GM10266 (cell line): ENCODE data around the gene MCHR1.

Source experiments
- DNase-seq: peaks from one replicate; pipeline ENCODE4 v3.0.0; 2012; ENCODE audit errors: extremely low spot score
- TF ChIP-seq, protein P1 (sequence below): IDR thresholded peaks from 2 replicates; pipeline ENCODE4 v1.5.1; 2012; ENCODE audit warnings: mild to moderate bottlenecking, low read depth; ENCODE audit not compliant: control insufficient read depth, insufficient read depth; ENCODE audit errors: missing control alignments

The MCHR1 gene

GRCh38 chr22:40680819-40681183 lies 1.5 kb downstream of the MCHR1 start:
- no peak for DNase-seq
- TF ChIP-seq, protein P1, sequence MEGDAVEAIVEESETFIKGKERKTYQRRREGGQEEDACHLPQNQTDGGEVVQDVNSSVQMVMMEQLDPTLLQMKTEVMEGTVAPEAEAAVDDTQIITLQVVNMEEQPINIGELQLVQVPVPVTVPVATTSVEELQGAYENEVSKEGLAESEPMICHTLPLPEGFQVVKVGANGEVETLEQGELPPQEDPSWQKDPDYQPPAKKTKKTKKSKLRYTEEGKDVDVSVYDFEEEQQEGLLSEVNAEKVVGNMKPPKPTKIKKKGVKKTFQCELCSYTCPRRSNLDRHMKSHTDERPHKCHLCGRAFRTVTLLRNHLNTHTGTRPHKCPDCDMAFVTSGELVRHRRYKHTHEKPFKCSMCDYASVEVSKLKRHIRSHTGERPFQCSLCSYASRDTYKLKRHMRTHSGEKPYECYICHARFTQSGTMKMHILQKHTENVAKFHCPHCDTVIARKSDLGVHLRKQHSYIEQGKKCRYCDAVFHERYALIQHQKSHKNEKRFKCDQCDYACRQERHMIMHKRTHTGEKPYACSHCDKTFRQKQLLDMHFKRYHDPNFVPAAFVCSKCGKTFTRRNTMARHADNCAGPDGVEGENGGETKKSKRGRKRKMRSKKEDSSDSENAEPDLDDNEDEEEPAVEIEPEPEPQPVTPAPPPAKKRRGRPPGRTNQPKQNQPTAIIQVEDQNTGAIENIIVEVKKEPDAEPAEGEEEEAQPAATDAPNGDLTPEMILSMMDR = no peak

DNA sequence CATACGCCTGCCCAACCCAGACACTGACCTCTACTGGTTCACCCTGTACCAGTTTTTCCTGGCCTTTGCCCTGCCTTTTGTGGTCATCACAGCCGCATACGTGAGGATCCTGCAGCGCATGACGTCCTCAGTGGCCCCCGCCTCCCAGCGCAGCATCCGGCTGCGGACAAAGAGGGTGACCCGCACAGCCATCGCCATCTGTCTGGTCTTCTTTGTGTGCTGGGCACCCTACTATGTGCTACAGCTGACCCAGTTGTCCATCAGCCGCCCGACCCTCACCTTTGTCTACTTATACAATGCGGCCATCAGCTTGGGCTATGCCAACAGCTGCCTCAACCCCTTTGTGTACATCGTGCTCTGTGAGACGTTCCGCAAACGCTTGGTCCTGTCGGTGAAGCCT lies 2.2 kb downstream of the MCHR1 start:
- DNase-seq = no peak
- TF ChIP-seq, protein P1 = no peak

DNA sequence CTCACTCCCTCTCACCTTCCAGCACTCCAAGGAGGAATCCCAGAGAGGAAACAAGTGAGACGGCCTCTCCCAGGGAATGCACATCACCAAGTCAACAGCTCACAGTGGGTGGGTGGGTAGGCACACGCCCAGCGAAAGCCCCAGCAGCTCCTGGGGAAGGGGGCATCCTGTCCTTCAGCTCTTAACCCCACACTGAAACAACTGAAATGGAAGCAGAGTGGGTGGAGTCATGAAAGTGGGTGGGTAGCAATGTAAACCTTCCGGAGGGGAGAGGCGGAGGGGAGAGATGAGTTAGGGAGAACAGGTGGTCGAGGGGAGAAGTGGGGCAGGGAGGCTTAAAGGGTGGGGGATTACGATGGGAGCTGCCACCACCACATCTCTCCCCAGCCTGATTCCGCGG lies 5.4 kb downstream of the MCHR1 start:
- TF ChIP-seq, protein P1 = no peak
- no peak for DNase-seq

DNA sequence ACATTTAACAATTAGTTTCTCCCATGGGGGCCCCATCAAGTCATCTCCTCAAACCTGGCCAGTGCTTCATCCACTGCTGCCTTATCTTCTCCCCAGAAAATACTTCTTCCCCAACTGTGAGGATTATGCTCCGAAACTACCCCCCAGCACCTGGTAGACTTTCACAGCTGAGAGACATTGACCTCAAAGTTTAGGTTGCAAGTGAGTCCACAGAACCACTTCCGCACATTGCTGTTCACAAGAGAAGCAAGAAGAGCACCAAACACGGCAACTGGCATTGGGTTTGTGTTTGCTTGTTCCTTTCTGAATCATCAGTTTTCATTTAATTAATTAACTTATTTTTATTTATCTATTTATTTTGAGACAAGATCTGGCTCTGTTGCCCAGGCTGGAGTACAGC lies 6.1 kb downstream of the MCHR1 start:
- no peak for DNase-seq
- TF ChIP-seq, protein P1 = no peak

DNA sequence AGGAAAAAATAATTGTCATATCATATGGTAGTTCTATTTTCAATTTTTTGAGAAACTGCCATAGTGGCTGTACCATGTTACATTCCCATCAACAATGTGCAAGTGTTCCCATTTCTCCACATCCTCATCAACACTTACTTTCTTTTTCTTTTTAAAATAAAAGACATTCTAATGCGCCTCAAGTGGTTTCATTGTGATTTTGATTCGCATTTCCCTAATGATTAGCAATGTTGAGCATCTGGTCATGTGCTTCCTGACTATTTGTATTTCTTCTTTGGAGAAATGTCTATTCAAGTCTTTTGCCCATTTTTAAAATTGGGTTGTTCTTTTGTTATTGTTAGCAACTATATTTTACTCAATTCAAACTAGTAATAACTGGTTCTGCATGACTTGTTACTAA lies 8.4 kb downstream of the MCHR1 start:
- TF ChIP-seq, protein P1 = no peak
- DNase-seq = no peak

- TF ChIP-seq, protein P1 = no peak
- DNase-seq = no peak
These were observed 11.1 kb downstream of the MCHR1 start for GRCh38 chr22:40690370-40690769.

DNA sequence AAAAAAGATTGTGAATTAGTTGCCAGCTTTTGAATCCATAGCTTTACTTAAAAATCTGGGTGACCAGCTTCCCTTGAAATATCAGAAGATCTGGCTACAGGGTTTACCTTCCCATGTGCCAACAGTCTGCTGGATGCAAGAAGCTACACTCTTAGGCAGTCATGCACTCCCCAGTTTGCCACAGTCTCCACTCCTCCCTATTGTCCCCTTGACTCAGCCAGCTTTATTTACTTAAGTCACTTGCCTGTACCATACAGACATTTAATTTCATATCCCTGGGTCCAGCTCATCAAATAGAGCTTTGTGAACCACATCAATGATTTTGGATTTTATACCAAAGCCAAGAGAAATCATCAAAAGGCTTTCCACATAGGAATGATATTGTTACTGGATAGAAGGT lies 12.2 kb downstream of the MCHR1 start:
- no peak for DNase-seq
- TF ChIP-seq, protein P1 = no peak
